Vagina (tissue), 2 donors: ENCODE measurements around the gene P3H1.

ENCODE experiments used
- POLR2AphosphoS5 ChIP-seq, 2 donors: sonication (generic); formaldehyde crosslinking; IDR thresholded peaks; one replicate each; pipeline ENCODE4 v1.9.0; 2017; ENCODE audit warnings: antibody characterized with exemption in 2 of 2, mild to moderate bottlenecking in 2 of 2, low read depth in 1 of 2; ENCODE audit not compliant: insufficient read depth in 1 of 2
- TF ChIP-seq, protein P1 (sequence below), 3 experiments: fragments of 450-650 bp in 2 of 3; fragments of 200-600 bp in 1 of 3; sonication (generic) in 1 of 3; IDR thresholded peaks; one replicate each; pipeline ENCODE4 v1.5.1; 2017 to 2019; ENCODE audit warnings: antibody characterized with exemption in 3 of 3, mild to moderate bottlenecking in 2 of 3, moderate library complexity in 2 of 3

DNA sequence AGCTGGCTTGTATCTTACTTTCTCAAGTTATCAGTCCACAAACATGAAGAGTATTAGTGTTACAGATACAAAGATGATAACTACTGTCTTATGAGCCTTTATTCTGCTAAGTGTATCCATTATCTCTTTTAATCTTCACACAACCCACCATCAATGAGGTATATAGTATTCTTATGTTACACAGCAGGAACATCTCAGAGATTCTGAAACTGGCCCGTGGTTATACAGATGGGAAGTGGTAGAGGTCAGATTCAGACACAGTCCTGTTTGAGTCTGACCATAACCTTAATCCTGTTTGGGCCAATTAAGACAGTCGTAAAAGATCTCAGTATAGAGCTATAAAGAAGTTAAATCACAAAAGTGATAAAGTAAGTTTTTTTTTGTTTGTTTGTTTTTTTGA, 12.9 kb upstream of the P3H1 start:
- no peak for TF ChIP-seq POLR2AphosphoS5 (IDR thresholded peaks at IDR 0.05; ENCODE audit: insufficient read depth in 1 of 2, low read depth in 1 of 2)
- TF ChIP-seq, protein P1, sequence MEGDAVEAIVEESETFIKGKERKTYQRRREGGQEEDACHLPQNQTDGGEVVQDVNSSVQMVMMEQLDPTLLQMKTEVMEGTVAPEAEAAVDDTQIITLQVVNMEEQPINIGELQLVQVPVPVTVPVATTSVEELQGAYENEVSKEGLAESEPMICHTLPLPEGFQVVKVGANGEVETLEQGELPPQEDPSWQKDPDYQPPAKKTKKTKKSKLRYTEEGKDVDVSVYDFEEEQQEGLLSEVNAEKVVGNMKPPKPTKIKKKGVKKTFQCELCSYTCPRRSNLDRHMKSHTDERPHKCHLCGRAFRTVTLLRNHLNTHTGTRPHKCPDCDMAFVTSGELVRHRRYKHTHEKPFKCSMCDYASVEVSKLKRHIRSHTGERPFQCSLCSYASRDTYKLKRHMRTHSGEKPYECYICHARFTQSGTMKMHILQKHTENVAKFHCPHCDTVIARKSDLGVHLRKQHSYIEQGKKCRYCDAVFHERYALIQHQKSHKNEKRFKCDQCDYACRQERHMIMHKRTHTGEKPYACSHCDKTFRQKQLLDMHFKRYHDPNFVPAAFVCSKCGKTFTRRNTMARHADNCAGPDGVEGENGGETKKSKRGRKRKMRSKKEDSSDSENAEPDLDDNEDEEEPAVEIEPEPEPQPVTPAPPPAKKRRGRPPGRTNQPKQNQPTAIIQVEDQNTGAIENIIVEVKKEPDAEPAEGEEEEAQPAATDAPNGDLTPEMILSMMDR (IDR thresholded peaks at IDR 0.05), result no peak
